SK-MEL-5 (cell line): Measurements from ENCODE around the gene SRPK1. TPM values are rescaled to one million over a fixed set of nuclear protein-coding genes. Genes with fewer than 3 reads are reported as not detected.
A peak's percentile ranks its signal among the peaks of the same experiment; 100 is the strongest.

Source experiments
- DNase-seq: peaks from one replicate; pipeline ENCODE4 v3.0.0-alpha.2; 2016; ENCODE audit warnings: low read depth, low spot score
- in situ Hi-C: cut with HindIII; loops from 2 replicates; pipeline ENCODE4 v1.10.0; 2016; ENCODE audit warnings: low sequenced_read_pairs, high pct_unique_total_duplicates, low pct_unique_long_range_greater_than_20kb
- total RNA-seq: library from RNA; depleted of rRNA; stranded (reverse); fragments of >200 nt; shearing (Covaris generic); gene quantifications from 2 replicates; pipeline ENCODE4 v1.2.3, GENCODE V29; 2014

SRPK1 gene
- total RNA-seq, 1 experiment from 2014 or later = 26.6 TPM

DNA sequence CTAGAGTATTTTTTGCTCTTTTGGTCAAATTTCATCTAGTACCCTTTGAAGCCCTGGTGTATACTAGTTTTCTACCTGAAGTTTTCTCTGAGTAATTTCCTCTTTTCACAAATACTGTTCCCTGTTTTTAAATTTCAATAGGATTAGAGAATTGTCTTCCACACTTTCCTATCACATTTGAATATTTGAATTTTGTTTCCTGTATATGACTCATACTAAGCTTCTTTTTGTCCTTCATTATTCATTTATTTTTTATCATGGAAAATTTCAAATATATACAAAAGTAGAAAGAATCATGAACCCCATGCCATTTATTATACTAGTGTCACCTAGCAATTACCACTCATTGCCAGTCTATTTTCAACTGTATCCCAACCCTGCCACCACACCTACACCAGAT is 63.0 kb downstream of the SRPK1 start:
- in situ Hi-C loops = no loop called here
- DNase-seq = no peak

DNA sequence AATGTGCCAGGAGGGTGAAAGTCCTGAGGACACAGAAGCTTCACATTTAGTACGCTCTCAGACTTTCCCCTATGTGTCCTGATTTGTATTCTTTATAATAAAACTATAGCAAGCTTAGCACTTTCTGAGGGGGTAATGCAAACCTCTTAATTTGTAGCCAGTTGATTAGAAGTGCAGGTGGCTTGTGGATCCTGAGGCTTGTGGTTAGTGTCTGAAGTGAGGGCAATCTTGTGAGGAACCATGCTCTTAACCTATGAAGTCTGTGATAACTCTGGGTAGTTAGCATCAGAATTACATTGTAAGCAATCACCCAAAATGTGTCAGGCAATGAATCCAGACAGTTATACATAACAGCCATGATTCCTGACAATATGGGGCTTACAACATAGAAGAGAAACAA is 64.6 kb downstream of the SRPK1 start:
- no peak for DNase-seq
- in situ Hi-C loops = no loop called here

DNA sequence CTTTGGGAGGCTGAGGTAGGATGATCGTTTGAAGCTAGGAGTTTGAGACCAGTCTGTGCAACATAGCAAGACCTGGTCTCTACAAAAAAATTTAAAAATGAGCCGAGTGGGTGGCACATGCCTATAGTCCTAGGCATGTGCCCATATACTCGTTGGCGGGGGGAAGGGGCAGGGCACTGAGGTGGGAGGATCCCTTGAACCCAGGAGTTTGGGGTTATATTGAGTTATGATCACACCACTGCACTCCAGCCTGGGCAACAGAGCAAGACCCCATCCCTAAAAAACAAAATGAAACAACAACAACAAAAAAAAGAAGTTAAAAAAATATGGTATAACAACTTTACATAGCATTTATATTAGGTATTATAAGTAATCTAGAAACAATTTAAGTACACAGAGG is 67.9 kb downstream of the SRPK1 start:
- DNase-seq = no peak
- in situ Hi-C loops = no loop called here

DNA sequence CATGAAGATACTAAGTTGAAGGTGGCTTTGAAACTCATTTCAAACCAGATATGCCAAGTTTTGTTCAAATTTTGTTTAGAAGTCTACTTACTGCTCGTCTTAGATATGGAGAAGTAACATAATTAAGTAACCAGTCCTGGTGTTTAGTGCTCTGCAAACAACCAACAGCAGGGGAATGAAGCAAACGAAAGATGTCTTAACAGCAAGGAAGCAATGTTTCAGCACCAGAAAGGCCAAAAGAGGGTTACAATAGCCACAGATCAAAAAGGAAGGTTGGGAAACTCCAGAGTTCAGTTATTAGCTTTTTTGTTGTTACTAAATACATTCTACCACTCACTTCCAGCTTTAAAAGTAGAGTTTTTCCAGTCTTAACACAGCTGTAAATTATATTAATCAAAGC is 70.7 kb downstream of the SRPK1 start:
- no peak for DNase-seq
- in situ Hi-C loops = no loop called here

DNA sequence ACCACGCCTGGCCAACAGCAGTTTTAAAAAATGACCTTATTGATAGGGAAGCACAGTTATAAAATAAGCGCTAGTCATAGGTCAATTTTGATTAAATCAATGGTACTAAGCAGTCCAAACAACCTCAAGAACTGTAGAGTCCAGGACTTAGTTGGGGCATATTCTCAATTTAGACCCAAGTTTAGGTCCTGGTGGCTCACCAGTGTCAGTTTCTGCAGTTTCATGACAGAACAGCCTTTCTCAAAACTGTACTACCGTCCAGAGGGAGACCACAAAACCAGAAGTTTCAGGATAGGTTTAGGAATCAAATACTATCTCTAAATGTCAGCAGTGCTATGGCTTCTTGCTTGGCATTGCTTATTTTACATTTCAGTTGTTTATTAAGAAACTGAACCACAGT is 76.6 kb downstream of the SRPK1 start:
- DNase-seq = no peak
- in situ Hi-C loops = no loop called here

DNA sequence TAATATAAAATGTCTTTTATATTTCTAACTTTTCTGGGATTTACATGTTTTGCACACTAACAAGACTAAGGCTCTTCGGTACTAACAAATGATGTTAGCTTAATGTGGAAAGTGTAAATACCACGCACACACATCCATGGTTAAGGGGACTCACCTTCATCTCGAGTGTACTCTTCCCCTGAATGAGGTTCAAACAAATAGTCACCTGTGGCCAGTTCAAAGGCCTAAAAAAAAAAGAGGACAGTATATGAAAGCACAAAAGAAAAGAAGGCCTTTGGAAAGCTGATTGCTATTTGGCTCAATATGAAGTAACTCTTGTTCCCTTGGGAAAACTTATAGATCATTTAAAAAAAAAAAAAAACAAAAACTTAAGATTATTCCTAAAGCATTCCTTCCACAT is 78.5 kb downstream of the SRPK1 start:
- DNase-seq = no peak
- in situ Hi-C loops = no loop called here

DNA sequence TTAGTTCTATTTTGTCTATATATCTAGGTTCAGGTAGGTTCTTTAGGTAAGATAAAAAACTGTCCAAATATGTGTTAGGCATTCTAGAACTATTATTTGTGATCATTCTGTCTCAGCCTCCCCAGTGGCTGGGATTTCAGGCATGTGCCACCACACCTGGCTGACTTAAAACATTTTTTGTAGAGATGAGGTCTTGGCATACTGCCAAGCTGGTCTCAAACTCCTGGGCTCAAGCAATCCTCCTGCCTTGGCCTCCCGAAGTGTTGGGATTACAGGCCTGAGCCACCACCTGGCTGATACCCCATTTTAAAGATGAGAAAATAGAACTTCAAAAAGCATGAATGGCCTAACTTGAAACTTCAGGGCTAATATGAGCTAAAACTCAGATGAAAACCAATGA is 81.9 kb downstream of the SRPK1 start:
- no peak for DNase-seq
- in situ Hi-C loops = no loop called here

DNA sequence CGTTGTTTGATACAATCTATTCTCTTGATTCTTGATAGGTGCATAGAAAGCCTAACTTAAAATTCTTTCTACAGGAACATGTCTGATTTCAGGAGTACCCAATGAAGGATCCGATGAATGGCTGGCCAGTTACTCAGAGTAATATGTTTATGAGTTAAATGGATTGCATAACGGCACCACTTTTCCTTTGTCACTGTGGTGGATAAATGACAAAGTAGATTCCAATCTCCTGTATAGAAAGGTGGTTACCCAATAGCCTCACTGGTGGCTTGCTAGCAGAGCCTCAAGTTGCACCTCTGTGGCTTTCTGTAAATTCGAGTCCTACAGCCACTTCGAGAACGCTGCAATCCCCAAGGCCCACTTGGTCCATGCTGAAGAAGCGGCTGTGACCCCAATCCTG is 87.4 kb downstream of the SRPK1 start:
- in situ Hi-C loops = no loop called here
- no peak for DNase-seq

DNA sequence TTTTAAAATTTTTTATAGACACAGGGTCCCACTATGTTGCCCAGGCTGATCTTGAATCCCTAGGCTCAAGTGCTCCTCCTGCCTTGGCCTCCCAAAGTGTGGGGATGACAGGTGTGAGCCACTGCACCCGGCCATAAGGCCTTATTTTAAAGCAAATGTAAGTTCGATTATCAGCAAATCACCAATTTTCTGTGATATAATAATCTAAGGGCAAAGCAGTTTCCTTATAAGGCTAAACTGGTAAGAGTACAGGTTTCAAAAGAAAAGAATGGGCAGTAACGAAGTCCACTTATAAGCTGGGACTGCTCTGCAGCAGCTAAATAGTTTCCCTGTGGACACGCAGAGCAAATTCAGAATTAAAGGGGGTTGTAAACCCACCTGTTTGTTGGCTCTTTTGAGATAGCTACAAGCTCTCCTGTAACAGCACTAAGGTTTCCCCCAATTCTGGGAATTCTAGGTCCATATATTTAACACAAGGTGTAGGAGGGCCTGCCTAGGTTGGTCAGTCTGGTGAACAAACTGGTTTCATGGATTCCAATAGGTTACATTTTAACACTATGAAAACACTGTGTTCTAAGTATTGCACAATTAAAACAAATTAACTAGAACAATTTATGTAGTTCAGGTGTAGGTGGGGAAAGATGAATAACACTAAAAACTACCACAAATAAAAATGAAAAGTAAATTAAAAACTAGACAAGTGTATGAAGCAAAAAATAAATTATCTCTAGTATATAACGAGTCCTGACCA is 89.5 kb downstream of the SRPK1 start:
- in situ Hi-C loops = no loop called here
- no peak for DNase-seq

DNA sequence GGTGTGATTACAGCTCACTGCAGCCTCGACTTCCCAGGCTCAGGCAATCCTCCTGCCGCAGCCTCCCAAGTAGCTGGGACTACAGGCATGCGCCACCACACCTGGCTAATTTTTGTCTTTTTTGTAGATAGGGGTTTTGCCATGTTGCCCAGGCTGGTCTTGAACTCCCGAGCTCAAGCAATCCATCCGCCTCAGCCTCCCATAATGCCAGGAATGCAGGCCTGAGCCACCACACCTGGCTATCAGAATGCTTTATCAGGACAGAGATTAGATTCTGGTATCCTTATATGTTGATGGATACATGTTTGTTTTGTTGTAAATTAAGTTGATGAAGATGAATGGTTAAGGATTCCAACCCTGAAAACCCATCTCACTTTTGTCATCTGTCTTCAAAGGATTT is 91.6 kb downstream of the SRPK1 start:
- no peak for DNase-seq
- in situ Hi-C loops = no loop called here

DNA sequence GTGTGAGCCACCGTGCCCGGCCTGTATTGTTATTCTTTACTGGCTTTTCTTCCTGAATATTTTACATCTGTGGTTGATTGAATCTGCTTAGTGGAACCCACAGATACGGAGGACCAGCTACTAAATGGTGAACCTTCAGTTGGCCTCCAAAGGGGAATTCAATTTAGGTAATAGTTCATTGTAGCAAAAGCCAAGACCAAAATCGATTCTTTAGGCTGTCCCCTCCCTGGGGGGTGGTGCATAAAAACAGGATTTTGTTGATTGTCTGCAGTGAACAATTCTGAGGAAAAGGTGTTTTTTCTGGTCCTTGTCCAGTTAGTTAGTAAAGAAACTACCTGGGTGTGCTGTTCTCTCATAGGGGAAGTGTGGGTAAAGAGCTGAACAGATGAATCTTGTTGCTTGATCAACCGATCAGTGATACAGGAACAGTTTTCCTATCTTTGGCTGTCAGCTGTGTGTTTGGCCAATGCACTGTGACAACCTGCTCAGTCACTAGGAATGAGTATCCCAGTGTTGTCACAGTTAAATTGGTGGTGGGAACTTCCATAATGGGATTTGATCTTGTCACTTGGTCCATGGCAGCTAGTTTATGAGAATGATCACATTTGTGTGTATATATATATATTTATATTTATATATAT is 96.2 kb downstream of the SRPK1 start:
- DNase-seq = no peak

DNA sequence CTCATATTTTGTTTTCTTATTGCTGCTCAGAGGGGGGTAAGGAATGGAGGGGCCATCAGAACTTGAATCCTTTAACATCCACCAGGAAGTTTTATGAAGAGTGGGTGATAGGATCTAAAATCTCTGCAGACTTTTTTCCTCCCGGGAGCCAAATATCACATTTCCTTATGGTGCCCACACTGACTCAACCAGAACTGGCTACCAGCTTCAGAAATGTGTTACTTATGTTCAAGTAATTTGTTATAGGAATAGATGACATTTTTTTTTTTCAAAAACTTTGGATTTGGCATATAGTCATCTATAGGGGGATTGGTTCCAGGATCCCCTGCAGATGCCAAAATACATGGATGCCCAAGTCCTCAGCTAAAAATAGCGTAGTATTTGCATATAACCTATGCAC is 97.3 kb downstream of the SRPK1 start:
- no peak for DNase-seq
- in situ Hi-C loops = no loop called here

More for the DNA sequence above, 96.2 kb downstream of the SRPK1 start:
- in situ Hi-C loops = no loop called here

DNA sequence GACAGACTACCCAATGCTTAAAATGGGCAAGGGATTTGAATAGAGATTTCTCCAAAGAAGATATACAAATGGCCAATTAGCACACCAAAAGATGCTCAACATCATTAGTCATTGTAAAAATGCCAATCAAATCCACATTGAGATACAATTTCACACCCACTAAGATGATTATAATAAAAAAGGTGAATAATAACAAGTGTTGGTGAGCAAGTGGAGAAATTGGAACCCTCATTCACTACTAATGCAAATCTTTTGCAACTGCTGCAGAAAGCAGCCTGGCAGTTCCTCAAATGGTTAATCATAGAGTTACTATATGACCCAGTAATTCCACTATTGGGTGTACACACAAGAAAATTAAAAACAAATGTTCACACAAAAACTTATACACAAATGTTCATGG is 103.4 kb downstream of the SRPK1 start:
- in situ Hi-C loops = no loop called here
- DNase-seq = no peak

DNA sequence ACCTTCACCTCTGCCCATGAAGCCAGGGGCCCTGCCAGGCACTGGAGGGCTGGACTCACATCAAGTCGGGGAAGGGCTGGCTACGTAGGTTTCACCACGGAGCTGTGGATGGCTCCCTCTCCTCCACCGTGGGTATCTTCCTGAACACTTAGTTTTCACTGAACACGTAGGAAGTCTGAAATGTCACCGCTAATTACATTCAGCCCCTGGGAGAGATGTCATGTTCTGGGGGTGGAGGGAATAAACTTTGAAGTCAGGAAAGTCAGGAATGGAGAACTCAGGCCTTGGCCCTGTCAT is 109.3 kb downstream of the SRPK1 start:
- no peak for DNase-seq
- in situ Hi-C loops = no loop called here

DNA sequence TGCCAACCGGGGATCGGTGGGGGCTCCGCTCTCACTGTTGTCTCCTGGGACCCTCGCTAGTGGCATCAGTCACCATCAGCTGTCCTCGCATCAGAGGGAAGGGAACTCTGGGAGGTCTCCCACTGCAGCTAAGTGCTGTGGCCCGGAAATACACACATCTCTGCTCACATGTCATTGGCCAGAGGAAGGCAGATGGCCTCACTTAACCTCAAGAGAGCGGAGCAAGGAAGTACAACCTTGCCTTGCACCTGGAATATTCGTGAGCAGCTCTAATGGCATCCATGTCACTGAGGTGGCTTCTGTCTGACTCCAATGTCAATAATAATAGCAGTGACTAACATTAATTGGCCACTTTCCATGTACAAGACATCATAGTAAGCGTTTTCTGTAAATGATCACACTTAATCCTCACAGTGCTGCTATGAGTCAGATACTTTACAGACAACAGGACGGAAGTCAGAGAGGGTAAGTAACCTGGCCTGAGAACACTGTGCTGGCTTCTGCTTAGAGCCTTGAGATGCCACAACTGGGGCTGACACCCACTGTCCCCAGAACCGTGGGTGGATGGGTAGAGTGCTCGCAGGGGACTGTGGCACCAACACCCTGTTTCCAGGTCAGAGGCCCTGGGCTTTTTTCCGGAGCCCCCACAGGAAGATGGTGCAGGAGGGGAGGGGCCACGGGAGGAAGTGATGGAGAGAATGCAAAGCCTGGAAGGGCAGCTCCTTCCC is 109.8 kb downstream of the SRPK1 start:
- in situ Hi-C loops = no loop called here
- DNase-seq = no peak

DNA sequence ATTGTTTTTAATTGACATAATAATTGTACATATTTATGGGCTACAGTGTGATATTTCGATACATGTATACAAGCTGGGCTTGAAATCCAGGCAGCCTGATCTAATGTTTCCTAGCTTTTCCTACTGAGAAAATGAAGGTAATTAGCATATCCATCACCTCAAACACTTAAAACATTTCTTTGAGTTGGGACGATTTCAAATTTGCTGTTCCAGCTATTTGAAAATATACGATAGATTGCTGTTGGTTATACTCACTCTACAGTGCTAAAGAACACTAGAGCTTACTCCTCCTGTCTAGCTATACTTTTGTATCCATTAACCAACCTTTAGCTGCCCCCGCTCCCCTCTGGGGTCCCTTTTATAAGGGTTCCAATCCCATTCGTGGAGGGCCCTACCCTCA is 111.1 kb downstream of the SRPK1 start:
- in situ Hi-C loops = no loop called here
- DNase-seq = no peak

DNA sequence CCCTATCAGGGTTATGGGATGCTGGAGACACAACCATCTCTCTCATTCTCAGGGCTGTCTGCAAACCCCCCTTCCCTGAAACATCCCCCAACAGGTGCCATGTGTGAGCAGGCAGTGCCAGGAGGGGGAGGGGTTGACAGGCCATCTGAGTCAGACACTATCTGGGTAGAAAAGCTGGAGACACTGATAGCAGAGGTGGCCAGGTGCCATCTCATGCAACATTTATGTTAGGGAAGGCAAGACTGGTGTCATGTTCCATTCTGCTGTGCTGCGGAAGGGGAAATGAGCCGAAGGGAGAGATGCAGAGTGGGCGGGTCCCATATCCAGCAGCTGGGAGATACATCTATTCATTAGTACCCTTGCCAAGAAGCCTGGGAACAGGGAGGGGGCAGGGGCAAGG is 112.2 kb downstream of the SRPK1 start:
- in situ Hi-C loops = no loop called here
- no peak for DNase-seq

DNA sequence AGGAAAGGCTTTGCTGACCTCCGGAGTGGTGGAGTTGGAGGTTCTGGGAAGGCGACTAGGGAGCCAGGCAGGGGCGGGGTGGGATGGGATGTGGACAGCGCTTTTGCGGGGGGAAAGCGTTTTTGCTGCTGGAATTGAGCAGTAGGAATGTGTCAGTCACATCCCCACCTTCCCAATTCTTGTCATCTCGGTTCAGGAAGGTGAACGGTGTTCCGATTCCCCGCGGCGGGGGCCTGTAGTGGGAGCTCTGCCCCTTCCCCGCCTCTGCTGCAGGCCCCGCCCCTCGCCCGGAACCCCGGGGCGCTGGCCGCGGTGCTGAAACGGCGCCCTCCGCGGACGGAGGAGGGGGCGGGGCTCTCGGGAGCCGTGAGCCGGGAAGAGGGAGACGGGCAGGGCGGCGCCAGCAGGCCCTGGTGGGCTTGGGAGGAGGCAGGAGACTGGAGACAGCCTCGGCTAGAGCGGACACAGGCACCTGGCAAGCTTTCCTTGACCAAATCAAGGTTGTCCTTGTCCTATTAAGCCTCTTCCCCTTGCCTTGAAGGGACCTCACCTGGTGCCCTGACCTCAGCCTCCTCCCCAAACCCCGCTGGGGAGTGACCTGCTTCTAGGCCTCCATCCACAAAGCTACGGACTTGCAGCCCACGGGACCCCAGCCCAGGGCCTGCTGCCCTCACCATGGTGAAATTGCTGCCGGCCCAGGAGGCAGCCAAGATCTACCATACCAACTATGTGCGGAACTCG is 115.7 kb downstream of the SRPK1 start, which contains the start of gene LHFPL5:
Gene LHFPL5, plus strand, starts transcription at position 357 of the 741 bp plus-strand sequence. Its CDS starts 319 bp downstream, at position 676.
- peak; percentile 30 for DNase-seq
- in situ Hi-C loops = no loop called here
